ENCODE data around the gene DZANK1. TPM values are rescaled to one million over a fixed set of nuclear protein-coding genes. Genes with fewer than 3 reads are reported as not detected.

DZANK1 gene
- total RNA-seq, 3 donors from 2014 or later (not counting 1 experiment from before 2014, with no cell fraction given): 2.7 to 5.7 (median 3.7) TPM

GRCh38 chr20:18513208-18513607 is 46.4 kb upstream of the DZANK1 start:
- ATAC-seq: peak in 2 of 3 donors; percentile 15 to 18

GRCh38 chr20:18511571-18511970 is 44.7 kb upstream of the DZANK1 start:
- H3K27me3 Mint-ChIP-seq (ENCODE audit: low read depth in 2 of 2): no peaks in the 10 kb centered on the region
- WGBS (ENCODE audit: insufficient coverage): no CpG with 5 or more reads among the region's 1 CpG
- no peak overlapping the region for H3K4me3 Mint-ChIP-seq
- no peak overlapping the region for H3K27ac ChIP-seq (ENCODE audit: low read length)
- ATAC-seq (no peak), DNase-seq (no peak)
- intact Hi-C loops (cut with micrococcal nuclease): no loop called here
- peaks cover 32% of the 10 kb centered on the region for H3K36me3 ChIP-seq (ENCODE audit: control insufficient read depth, insufficient read depth, low read length)
- H3K4me1 Mint-ChIP-seq: peaks cover 55 to 64% of the 10 kb centered on the region in 2 donors
- no peaks in the 10 kb centered on the region for H3K9me3 ChIP-seq (ENCODE audit: control insufficient read depth, insufficient read depth, low read length)
- no peaks in the 10 kb centered on the region for H3K36me3 Mint-ChIP-seq
- H3K4me3 ChIP-seq (ENCODE audit: low read length): no peak overlapping the region
- H3K4me1 ChIP-seq (ENCODE audit: control insufficient read depth, insufficient read depth, low read length): peaks cover 18% of the 10 kb centered on the region
- H3K9me3 Mint-ChIP-seq: no peaks in the 10 kb centered on the region
- no peaks in the 10 kb centered on the region for H3K27me3 ChIP-seq (ENCODE audit: control insufficient read depth, insufficient read depth, low read length)
- H3K27ac Mint-ChIP-seq: peak overlapping the region; percentile 40 to 65
- TF ChIP-seq CTCF (IDR thresholded peaks at IDR 0.05): no peak

More at GRCh38 chr20:18513208-18513607, 46.4 kb upstream of the DZANK1 start:
- Mint-ChIP-seq H3K27ac (peak overlapping the region; percentile 46 to 77), H3K36me3 (no peaks in the 10 kb centered on the region), H3K27me3 (ENCODE audit: low read depth in 2 of 2) (no peaks in the 10 kb centered on the region), H3K9me3 (no peaks in the 10 kb centered on the region), H3K4me3 (peak overlapping the region; percentile 65), H3K4me1 (peaks cover 38 to 48% of the 10 kb centered on the region in 2 donors)
- no peak for DNase-seq
- Histone ChIP-seq H3K27ac (ENCODE audit: low read length) (no peak overlapping the region), H3K36me3 (ENCODE audit: control insufficient read depth, insufficient read depth, low read length) (peaks cover 32% of the 10 kb centered on the region), H3K4me3 (ENCODE audit: low read length) (no peak overlapping the region), H3K9me3 (ENCODE audit: control insufficient read depth, insufficient read depth, low read length) (no peaks in the 10 kb centered on the region), H3K27me3 (ENCODE audit: control insufficient read depth, insufficient read depth, low read length) (no peaks in the 10 kb centered on the region), H3K4me1 (ENCODE audit: control insufficient read depth, insufficient read depth, low read length) (peaks cover 8% of the 10 kb centered on the region)
- no peak for TF ChIP-seq CTCF (IDR thresholded peaks at IDR 0.05)
- 84% methylated on average over 5 of the region's 7 CpGs for WGBS (ENCODE audit: insufficient coverage)
- intact Hi-C loops (cut with micrococcal nuclease): no loop called here

GRCh38 chr20:18507218-18508191 is 40.7 kb upstream of the DZANK1 start, which contains the start of gene SEC23B:
TSS of gene SEC23B (plus strand) at chr20:18507940. CDS start at chr20:18510836, 2,896 bp downstream.
- Histone ChIP-seq H3K27ac (ENCODE audit: low read length) (peak within 1 kb of the TSS; percentile 99), H3K36me3 (ENCODE audit: control insufficient read depth, insufficient read depth, low read length) (peaks cover 19% of the 10 kb centered on the region), H3K4me1 (ENCODE audit: control insufficient read depth, insufficient read depth, low read length) (peaks cover 18% of the 10 kb centered on the region), H3K4me3 (ENCODE audit: low read length) (peak within 1 kb of the TSS; percentile 77), H3K27me3 (ENCODE audit: control insufficient read depth, insufficient read depth, low read length) (peaks cover 3% of the 10 kb centered on the region), H3K9me3 (ENCODE audit: control insufficient read depth, insufficient read depth, low read length) (no peaks in the 10 kb centered on the region)
- ATAC-seq (peak; percentile 84 to 94 (median 86)), DNase-seq (peak; percentile 99)
- peak within 1 kb of the TSS; percentile 100 for H3K27ac Mint-ChIP-seq
- peaks cover 6 to 12% of the 10 kb centered on the region in 2 donors for H3K27me3 Mint-ChIP-seq (ENCODE audit: low read depth in 2 of 2)
- no peaks in the 10 kb centered on the region for H3K36me3 Mint-ChIP-seq
- H3K4me3 Mint-ChIP-seq: peak within 1 kb of the TSS; percentile 100
- peaks cover 38 to 44% of the 10 kb centered on the region in 2 donors for H3K4me1 Mint-ChIP-seq
- WGBS (ENCODE audit: insufficient coverage): under 1% methylated on average over 69 of the region's 69 CpGs
- TF ChIP-seq CTCF (IDR thresholded peaks at IDR 0.05): no peak
- no peaks in the 10 kb centered on the region for H3K9me3 Mint-ChIP-seq
- intact Hi-C loops (cut with micrococcal nuclease): loop anchor here (1.0 to 10.0 kb wide), 8 partner anchors 40 to 1710 kb away; partner anchors contain the start of genes DTD1, DZANK1, KAT14 and MGME1

Measured in natural killer cell (primary cell).